Right lobe of liver (tissue), 6 donors: ENCODE results near the gene RAB4A. TPM values are rescaled to one million over a fixed set of nuclear protein-coding genes. Genes with fewer than 3 reads are reported as not detected.
A peak's percentile ranks its signal among the peaks of the same experiment; 100 is the strongest.

Source experiments
- ATAC-seq, 4 donors: fragments of 200-7000 bp; cut with Tn5 transposase; one replicate each; pipeline ENCODE4 v1.9.1; 2020; ENCODE audit warnings: mild to moderate bottlenecking in 4 of 4, moderate library complexity in 4 of 4
- DNase-seq, 3 donors: peaks; one replicate each; pipeline ENCODE4 v3.0.0-alpha.2; 2020
- H3K27ac ChIP-seq, 3 donors: fragments of 200-600 bp; one replicate each; pipeline ENCODE4 v1.8.0; 2022
- H3K27me3 ChIP-seq, 2 donors: fragments of 200-600 bp; one replicate each; pipeline ENCODE4 v1.8.0; 2022
- H3K36me3 ChIP-seq, 4 donors: fragments of 200-600 bp; sonication (generic) in 1 of 4; one replicate each; pipeline versions ENCODE4 v1.5.1 to v1.8.0; 2017 to 2022; ENCODE audit warnings: control low read depth in 1 of 4
- H3K4me1 ChIP-seq, 4 donors: fragments of 200-600 bp; sonication (generic) in 1 of 4; one replicate each; pipeline versions ENCODE4 v1.5.1 to v1.8.0; 2017 to 2022; ENCODE audit warnings: control low read depth in 1 of 4
- H3K4me3 ChIP-seq, 3 donors: fragments of 200-600 bp; one replicate each; pipeline ENCODE4 v1.8.0; 2022
- H3K9me3 ChIP-seq, 4 donors: fragments of 200-600 bp; sonication (generic) in 1 of 4; one replicate each; pipeline versions ENCODE4 v1.5.1 to v1.8.0; 2017 to 2022; ENCODE audit warnings: control low read depth in 1 of 4
- CTCF ChIP-seq, 4 donors: fragments of 200-600 bp in 3 of 4; fragments of 450-650 bp in 1 of 4; IDR thresholded peaks; one replicate each; pipeline versions ENCODE4 v1.5.1 to v1.8.0; 2016 to 2022; ENCODE audit warnings: antibody characterized with exemption in 4 of 4, mild to moderate bottlenecking in 2 of 4
- POLR2A ChIP-seq: fragments of 450-650 bp; IDR thresholded peaks from one replicate; pipeline ENCODE4 v1.6.1; 2017; ENCODE audit warnings: antibody characterized with exemption, mild to moderate bottlenecking
- WGBS: methylation state at CpG from one replicate; pipeline ENCODE4 v1.1.6; 2018; ENCODE audit warnings: low coverage, low lambda C conversion rate; ENCODE audit not compliant: insufficient coverage; ENCODE audit errors: missing lambda C conversion rate; 5-methylcytosine and 5-hydroxymethylcytosine counted together
- intact Hi-C, 2 donors: fragments of 100-400 bp; cut with DNase I; formaldehyde crosslinking; loops; one replicate each; pipeline versions ENCODE4 v1.11.2 to v1.14.1; 2022
- total RNA-seq, 6 experiments: library from RNA; depleted of rRNA in 2 of 6; stranded (reverse); fragments of >200 nt in 2 of 6; fragmentation: NEBNext Ultra II Directional in 3 of 6; extraction: Animal tissue kit (Norgen Biotek cat#: 25700) in 3 of 6; gene quantifications; one replicate each; pipeline versions ENCODE4 v1.1.0 to v1.2.4, GENCODE V29; 2016 to 2023
- donor health status: DM: no; HTN: yes; CAD: no.
- donor health status: DM: no; HTN: no; CAD: no.
- donor health status: DM: no; HTN: no; CAD: no.
- donor health status: DM: no; HTN: yes; CAD: no.
- donor health status: DM: no; HTN: yes; CAD: no.

The RAB4A gene
- total RNA-seq, 6 experiments from 2014 or later, result 23.3 to 66.4 (median 50.0) TPM

- Histone ChIP-seq H3K9me3 (no peaks in the 10 kb centered on the region), H3K4me3 (no peak overlapping the region), H3K27me3 (no peaks in the 10 kb centered on the region), H3K27ac (no peak overlapping the region), H3K4me1 (peaks cover 0 to 36% (median 3%) of the 10 kb centered on the region in 4 donors), H3K36me3 (no peaks in the 10 kb centered on the region)
- 63% methylated on average over 6 of the region's 6 CpGs for WGBS
- ATAC-seq, result peak in 1 of 4 donors; percentile 72
- intact Hi-C loops, result no loop called here
- no peak for DNase-seq
- TF ChIP-seq CTCF (IDR thresholded peaks at IDR 0.05) (no peak), POLR2A (no peak)
Measured at GRCh38 chr1:229280037-229280828, 9.3 kb downstream of the RAB4A start.

GRCh38 chr1:229280921-229281320 is 10.0 kb downstream of the RAB4A start:
- no peak overlapping the region for H3K27ac ChIP-seq
- no peak for TF ChIP-seq CTCF (IDR thresholded peaks at IDR 0.05)
- no peak for TF ChIP-seq POLR2A
- H3K36me3 ChIP-seq, result no peaks in the 10 kb centered on the region
- H3K9me3 ChIP-seq, result no peaks in the 10 kb centered on the region
- WGBS, result 94% methylated on average over 3 of the region's 3 CpGs
- no peak overlapping the region for H3K4me3 ChIP-seq
- H3K27me3 ChIP-seq, result no peaks in the 10 kb centered on the region
- H3K4me1 ChIP-seq, result peaks cover 0 to 40% (median 6%) of the 10 kb centered on the region in 4 donors
- intact Hi-C loops, result no loop called here
- no peak for ATAC-seq
- DNase-seq, result no peak

DNA sequence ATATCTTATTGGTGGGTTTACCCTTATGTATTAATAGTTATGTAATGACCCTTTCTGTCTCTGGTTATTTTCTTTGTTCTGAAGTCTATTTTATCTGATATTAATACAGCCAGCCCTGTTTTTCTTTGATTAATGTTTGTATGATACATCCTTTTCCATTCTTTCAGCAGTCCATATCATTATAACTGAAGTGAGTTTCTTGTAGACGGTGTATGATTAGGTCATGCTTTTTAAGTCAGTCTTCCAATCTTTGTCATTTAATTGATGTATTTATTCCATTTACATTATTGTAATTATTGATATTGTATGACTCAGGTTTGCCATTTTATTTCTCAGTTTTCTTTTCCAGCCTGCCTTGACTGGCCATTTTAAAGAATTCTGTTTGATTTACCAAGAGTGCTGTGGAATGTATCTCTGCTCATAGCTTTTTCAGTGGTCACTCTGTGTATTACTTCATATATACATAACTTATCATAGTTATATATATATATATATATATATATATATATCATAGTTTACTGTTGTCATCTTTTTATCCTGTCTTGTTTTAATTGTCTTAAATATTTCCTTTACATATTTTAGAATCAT is 10.5 kb downstream of the RAB4A start:
- H3K27ac ChIP-seq, result no peak overlapping the region
- no peaks in the 10 kb centered on the region for H3K9me3 ChIP-seq
- DNase-seq (no peak), ATAC-seq (no peak)
- peaks cover 0 to 43% (median 7%) of the 10 kb centered on the region in 4 donors for H3K4me1 ChIP-seq
- WGBS, result 93% methylated on average over 1 of the region's 1 CpG
- H3K36me3 ChIP-seq, result no peaks in the 10 kb centered on the region
- no peaks in the 10 kb centered on the region for H3K27me3 ChIP-seq
- intact Hi-C loops, result no loop called here
- TF ChIP-seq CTCF (IDR thresholded peaks at IDR 0.05) (no peak), POLR2A (no peak)
- no peak overlapping the region for H3K4me3 ChIP-seq

GRCh38 chr1:229282295-229282823 is 11.4 kb downstream of the RAB4A start:
- TF ChIP-seq CTCF (IDR thresholded peaks at IDR 0.05) (no peak), POLR2A (no peak)
- 93% methylated on average over 1 of the region's 1 CpG for WGBS
- DNase-seq (no peak), ATAC-seq (no peak)
- Histone ChIP-seq H3K9me3 (no peaks in the 10 kb centered on the region), H3K27ac (no peak overlapping the region), H3K4me1 (peaks cover 0 to 39% (median 7%) of the 10 kb centered on the region in 4 donors), H3K36me3 (no peaks in the 10 kb centered on the region), H3K27me3 (no peaks in the 10 kb centered on the region), H3K4me3 (no peak overlapping the region)
- intact Hi-C loops, result no loop called here
